Neural cell (in vitro differentiated cells): ENCODE results near the gene PPP6C. TPM values are rescaled to one million over a fixed set of nuclear protein-coding genes. Genes with fewer than 3 reads are reported as not detected.

Source experiments
- H2AFZ ChIP-seq: fragments of 200-600, 300-800 bp; sonication (generic), shearing (Covaris generic); 2 replicates; pipeline ENCODE4 v1.6.0; 2014; ENCODE audit warnings: low read depth, mild to moderate bottlenecking, antibody characterized with exemption, low read length, moderate library complexity
- H3F3A ChIP-seq: fragments of 200-600 bp; shearing (Covaris generic); 2 replicates; pipeline ENCODE4 v1.6.1; 2016; ENCODE audit warnings: mild to moderate bottlenecking, moderate library complexity, mixed read lengths, antibody characterized with exemption, low read length; ENCODE audit not compliant: insufficient read depth, poor library complexity, severe bottlenecking
- H3K27ac ChIP-seq: fragments of 200-600, 300-800 bp; sonication (generic), shearing (Covaris generic); 2 replicates; pipeline ENCODE4 v1.5.1; 2014; ENCODE audit warnings: mild to moderate bottlenecking, low read length, moderate library complexity
- H3K27me3 ChIP-seq: fragments of 300-800, 200-600 bp; sonication (generic), shearing (Covaris generic); 2 replicates; pipeline ENCODE4 v1.6.0; 2014; ENCODE audit warnings: mild to moderate bottlenecking, low read depth, low read length, moderate library complexity; ENCODE audit not compliant: insufficient read depth
- H3K36me3 ChIP-seq: fragments of 300-800, 200-600 bp; sonication (generic), shearing (Covaris generic); 2 replicates; pipeline ENCODE4 v1.5.1; 2014; ENCODE audit warnings: mild to moderate bottlenecking, antibody characterized with exemption, low read length, moderate library complexity; ENCODE audit not compliant: insufficient read depth
- H3K4me2 ChIP-seq: fragments of 300-800, 200-600 bp; sonication (generic), shearing (Covaris generic); 2 replicates; pipeline ENCODE4 v1.6.0; 2014; ENCODE audit warnings: mild to moderate bottlenecking, low read length
- H3K4me3 ChIP-seq: fragments of 300-800, 200-600 bp; sonication (generic), shearing (Covaris generic); 2 replicates; pipeline ENCODE4 v1.5.1; 2014; ENCODE audit warnings: mild to moderate bottlenecking, low read length, moderate library complexity
- H3K79me2 ChIP-seq: fragments of 200-600 bp; shearing (Covaris generic); replicated peaks from 2 replicates; pipeline ENCODE4 v1.6.0; 2014; ENCODE audit warnings: mild to moderate bottlenecking, low read length, moderate library complexity; ENCODE audit not compliant: insufficient read depth
- H3K9ac ChIP-seq: fragments of 300-800, 200-600 bp; sonication (generic), shearing (Covaris generic); 2 replicates; pipeline ENCODE4 v1.6.1; 2016; ENCODE audit warnings: mild to moderate bottlenecking, low read length, mixed read lengths
- H3K9me2 ChIP-seq: fragments of 200-600 bp; shearing (Covaris generic); 2 replicates; pipeline ENCODE4 v1.6.1; 2016; ENCODE audit warnings: mild to moderate bottlenecking, low read length, mixed read lengths; ENCODE audit not compliant: insufficient read depth
- H3K9me3 ChIP-seq: fragments of 200-600, 300-800 bp; sonication (generic), shearing (Covaris generic); 2 replicates; pipeline ENCODE4 v1.6.1; 2016; ENCODE audit warnings: mild to moderate bottlenecking, mixed run types, low read length, moderate library complexity, mixed read lengths
- H4K20me1 ChIP-seq: fragments of 200-600 bp; shearing (Covaris generic); 2 replicates; pipeline ENCODE4 v1.6.1; 2016; ENCODE audit warnings: mild to moderate bottlenecking, mixed run types; ENCODE audit not compliant: insufficient read depth
- EP300 ChIP-seq: fragments of 450-650 bp; conservative IDR thresholded peaks from 2 replicates; pipeline ENCODE4 v1.6.1; 2014; ENCODE audit warnings: antibody characterized with exemption, mild to moderate bottlenecking, moderate library complexity; ENCODE audit not compliant: poor library complexity, severe bottlenecking
- EZH2 ChIP-seq: fragments of 200-600, 300-800 bp; shearing (Covaris generic), sonication (generic); IDR thresholded peaks from 2 replicates; pipeline ENCODE4 v1.6.1; 2014; ENCODE audit warnings: antibody characterized with exemption, low read length, borderline replicate concordance, mild to moderate bottlenecking; ENCODE audit not compliant: insufficient read depth, poor library complexity, severe bottlenecking
- MXI1 ChIP-seq: fragments of 450-650 bp; conservative IDR thresholded peaks from 2 replicates; pipeline ENCODE4 v1.6.1; 2014; ENCODE audit warnings: antibody characterized with exemption, mild to moderate bottlenecking; ENCODE audit not compliant: poor library complexity, severe bottlenecking
- POLR2AphosphoS5 ChIP-seq: IDR thresholded peaks from 2 replicates; pipeline ENCODE4 v1.6.1; 2012
- RAD21 ChIP-seq: fragments of 450-650 bp; conservative IDR thresholded peaks from 2 replicates; pipeline ENCODE4 v1.6.1; 2014; ENCODE audit warnings: antibody characterized with exemption, mild to moderate bottlenecking, moderate library complexity
- REST ChIP-seq: IDR thresholded peaks from 2 replicates; pipeline ENCODE4 v1.6.1; 2012; ENCODE audit warnings: borderline replicate concordance
- SMC3 ChIP-seq: fragments of 450-650 bp; conservative IDR thresholded peaks from 2 replicates; pipeline ENCODE4 v1.6.1; 2014; ENCODE audit warnings: antibody characterized with exemption, mild to moderate bottlenecking, moderate library complexity; ENCODE audit not compliant: poor library complexity
- TAF1 ChIP-seq: IDR thresholded peaks from 2 replicates; pipeline ENCODE4 v1.6.1; 2012; ENCODE audit warnings: low read depth
- polyA plus RNA-seq: library from polyadenylated mRNA; depleted of rRNA; stranded (reverse); fragments of >200 nt; gene quantifications from 2 replicates; pipeline ENCODE4 v1.2.3, GENCODE V29; 2014
- TF ChIP-seq, protein P1 (sequence below): fragments of 450-650 bp; IDR thresholded peaks from 2 replicates; pipeline ENCODE4 v1.5.1; 2014; ENCODE audit warnings: antibody characterized with exemption, mild to moderate bottlenecking, moderate library complexity; ENCODE audit not compliant: poor library complexity, severe bottlenecking

PPP6C gene
- polyA plus RNA-seq, 1 donor from 2014 or later: 25.1 TPM

- Histone ChIP-seq H3K27me3 (no peaks in the 10 kb centered on the region), H3K9ac (no peak overlapping the region), H4K20me1 (no peaks in the 10 kb centered on the region), H3F3A (no peaks in the 10 kb centered on the region), H3K9me3 (no peaks in the 10 kb centered on the region), H3K9me2 (no peaks in the 10 kb centered on the region), H3K4me2 (no peak overlapping the region), H3K4me3 (no peak overlapping the region), H3K27ac (no peak overlapping the region), H2AFZ (no peak overlapping the region), H3K36me3 (no peaks in the 10 kb centered on the region), H3K79me2 (no peaks in the 10 kb centered on the region)
- no peak for TF ChIP-seq EZH2
- no peak for TF ChIP-seq RAD21
- TF ChIP-seq, protein P1, sequence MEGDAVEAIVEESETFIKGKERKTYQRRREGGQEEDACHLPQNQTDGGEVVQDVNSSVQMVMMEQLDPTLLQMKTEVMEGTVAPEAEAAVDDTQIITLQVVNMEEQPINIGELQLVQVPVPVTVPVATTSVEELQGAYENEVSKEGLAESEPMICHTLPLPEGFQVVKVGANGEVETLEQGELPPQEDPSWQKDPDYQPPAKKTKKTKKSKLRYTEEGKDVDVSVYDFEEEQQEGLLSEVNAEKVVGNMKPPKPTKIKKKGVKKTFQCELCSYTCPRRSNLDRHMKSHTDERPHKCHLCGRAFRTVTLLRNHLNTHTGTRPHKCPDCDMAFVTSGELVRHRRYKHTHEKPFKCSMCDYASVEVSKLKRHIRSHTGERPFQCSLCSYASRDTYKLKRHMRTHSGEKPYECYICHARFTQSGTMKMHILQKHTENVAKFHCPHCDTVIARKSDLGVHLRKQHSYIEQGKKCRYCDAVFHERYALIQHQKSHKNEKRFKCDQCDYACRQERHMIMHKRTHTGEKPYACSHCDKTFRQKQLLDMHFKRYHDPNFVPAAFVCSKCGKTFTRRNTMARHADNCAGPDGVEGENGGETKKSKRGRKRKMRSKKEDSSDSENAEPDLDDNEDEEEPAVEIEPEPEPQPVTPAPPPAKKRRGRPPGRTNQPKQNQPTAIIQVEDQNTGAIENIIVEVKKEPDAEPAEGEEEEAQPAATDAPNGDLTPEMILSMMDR: no peak
- no peak for TF ChIP-seq MXI1
- TF ChIP-seq POLR2AphosphoS5: no peak
- TF ChIP-seq TAF1: no peak
- no peak for TF ChIP-seq REST
- no peak for TF ChIP-seq EP300
- TF ChIP-seq SMC3: no peak
Observed at GRCh38 chr9:125218621-125219020, 29.0 kb upstream of the PPP6C start.

- TF ChIP-seq TAF1: no peak
- TF ChIP-seq, protein P1: no peak
- TF ChIP-seq SMC3: no peak
- TF ChIP-seq EP300: no peak
- TF ChIP-seq EZH2: no peak
- TF ChIP-seq POLR2AphosphoS5: no peak
- TF ChIP-seq REST: no peak
- TF ChIP-seq MXI1: no peak
- no peak for TF ChIP-seq RAD21
- Histone ChIP-seq H3K36me3 (no peaks in the 10 kb centered on the region), H3K79me2 (no peaks in the 10 kb centered on the region)
Observed at GRCh38 chr9:125214186-125214585, 24.6 kb upstream of the PPP6C start.

More at GRCh38 chr9:125214186-125214585, 24.6 kb upstream of the PPP6C start:
- Histone ChIP-seq H4K20me1 (no peaks in the 10 kb centered on the region), H3K4me3 (no peak overlapping the region), H3K27ac (no peak overlapping the region), H3K9me2 (no peaks in the 10 kb centered on the region), H3K9me3 (no peaks in the 10 kb centered on the region), H3K4me2 (no peak overlapping the region), H3F3A (no peaks in the 10 kb centered on the region), H2AFZ (no peak overlapping the region), H3K27me3 (no peaks in the 10 kb centered on the region), H3K9ac (no peak overlapping the region)
